HG02678 (cell line): ENCODE results near the gene PPP1R13B.
A peak's percentile ranks its signal among the peaks of the same experiment; 100 is the strongest.
"Not testable (repeated sequence)": the region's sequence is repeated elsewhere in the genome, so short reads cannot be mapped to it uniquely, and the experiment has no call there.

ENCODE experiments used
- ATAC-seq: cut with Tn5 transposase; IDR thresholded peaks from one replicate; pipeline ENCODE4 v1.9.1; 2021; ENCODE audit warnings: mild to moderate bottlenecking, moderate library complexity; ENCODE audit not compliant: unreplicated experiment

PPP1R13B gene

DNA sequence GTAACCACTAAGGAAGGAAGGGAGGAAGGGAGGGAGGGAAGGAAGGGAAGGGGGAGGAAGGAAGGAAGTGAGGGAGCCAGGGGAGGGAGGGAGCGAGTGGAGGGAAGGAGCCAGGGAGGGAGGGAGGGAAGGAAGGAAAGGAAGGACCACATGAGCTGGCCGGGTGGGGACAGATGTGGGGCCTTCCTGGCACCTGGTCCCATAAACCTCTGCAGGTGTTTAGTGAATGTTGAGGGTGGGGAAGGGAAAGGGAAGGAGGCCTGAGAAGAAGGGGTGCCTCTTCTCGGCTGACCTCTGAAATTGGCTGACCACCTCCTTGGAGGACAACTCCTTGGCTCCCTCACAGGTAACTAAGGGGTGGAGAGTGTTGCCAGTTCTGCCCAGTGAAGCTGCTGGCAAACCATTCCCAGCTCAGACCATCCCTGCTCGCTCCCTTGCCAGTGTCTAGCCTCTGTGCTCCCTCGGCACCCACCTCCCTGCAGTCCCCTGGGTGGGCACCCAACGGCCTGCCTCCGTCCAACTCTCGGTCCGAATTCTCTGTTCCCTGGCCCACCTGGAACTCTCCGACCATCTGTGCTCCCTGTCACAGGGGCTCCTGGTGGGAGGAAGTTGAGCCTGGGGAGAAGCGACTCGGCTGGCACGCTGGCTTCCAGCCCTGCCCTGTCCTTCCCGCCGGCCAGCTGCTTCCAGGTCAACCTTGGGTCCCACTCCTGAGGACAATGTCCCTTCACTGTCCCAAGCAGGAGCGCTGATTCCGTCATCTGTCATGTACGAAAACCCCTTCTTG lies 12.2 kb upstream of the PPP1R13B start:
- no peak for ATAC-seq

DNA sequence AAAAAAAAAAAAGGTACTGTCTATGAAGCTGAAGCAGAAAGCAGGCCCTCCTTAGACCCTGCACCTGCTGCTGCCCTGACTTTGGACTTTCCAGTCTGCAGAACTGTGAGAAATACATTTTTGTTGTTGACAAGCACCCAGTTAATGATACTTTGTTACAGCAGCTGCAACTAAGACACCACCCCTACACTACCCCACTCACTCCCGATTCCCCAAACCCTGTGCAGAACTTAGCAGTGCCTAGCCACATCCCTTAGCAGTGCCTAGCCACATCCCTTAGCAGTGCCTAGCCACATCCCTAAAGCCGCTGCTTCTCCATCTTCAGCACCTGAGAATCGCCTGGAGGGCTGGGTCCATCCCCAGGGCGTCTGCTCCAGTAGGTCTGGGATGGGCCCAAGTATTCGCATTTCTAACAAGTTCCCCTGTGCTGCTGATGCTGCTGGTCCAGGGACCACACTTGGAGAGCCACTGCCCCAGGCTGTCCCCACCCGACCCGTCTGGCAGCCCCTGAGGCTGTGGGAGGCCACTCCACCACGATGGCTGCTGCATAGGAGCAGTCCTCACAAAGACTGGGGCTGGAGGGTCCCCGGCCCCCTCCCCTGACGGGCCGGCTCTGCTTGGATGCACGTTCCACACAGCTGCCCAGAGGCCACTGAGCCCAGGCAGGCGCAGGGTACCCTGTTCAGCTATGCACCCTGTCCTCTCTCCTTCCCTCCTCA lies 10.8 kb upstream of the PPP1R13B start:
- no peak for ATAC-seq

GRCh38 chr14:103857256-103857655 lies 9.9 kb upstream of the PPP1R13B start:
- ATAC-seq = no peak

- no peak for ATAC-seq
Observed at GRCh38 chr14:103856607-103857006, 9.2 kb upstream of the PPP1R13B start.

- no peak for ATAC-seq
Observed at GRCh38 chr14:103856105-103856504, 8.7 kb upstream of the PPP1R13B start.

DNA sequence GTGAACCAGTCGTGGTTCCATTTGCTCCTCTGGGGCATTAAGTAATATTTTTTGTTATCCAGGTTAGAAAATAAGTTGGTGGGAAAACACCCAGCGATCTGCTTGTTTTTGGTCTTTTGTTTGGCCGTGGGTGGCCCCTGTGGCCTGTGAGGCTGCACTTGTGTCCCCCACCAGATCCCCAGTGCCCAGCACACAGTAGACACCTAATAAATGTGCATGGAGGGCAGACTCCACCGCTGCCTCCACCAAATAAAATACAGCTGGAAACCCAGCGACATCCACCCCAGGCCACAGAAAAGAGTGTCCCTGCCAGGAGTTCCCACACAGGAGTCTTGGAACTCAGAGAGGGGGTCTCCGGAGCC lies 8.3 kb upstream of the PPP1R13B start:
- ATAC-seq = no peak

- no peak for ATAC-seq
Observed at GRCh38 chr14:103854822-103855733, 7.7 kb upstream of the PPP1R13B start.

- ATAC-seq = no peak
Observed at GRCh38 chr14:103854017-103854808, 6.8 kb upstream of the PPP1R13B start.

DNA sequence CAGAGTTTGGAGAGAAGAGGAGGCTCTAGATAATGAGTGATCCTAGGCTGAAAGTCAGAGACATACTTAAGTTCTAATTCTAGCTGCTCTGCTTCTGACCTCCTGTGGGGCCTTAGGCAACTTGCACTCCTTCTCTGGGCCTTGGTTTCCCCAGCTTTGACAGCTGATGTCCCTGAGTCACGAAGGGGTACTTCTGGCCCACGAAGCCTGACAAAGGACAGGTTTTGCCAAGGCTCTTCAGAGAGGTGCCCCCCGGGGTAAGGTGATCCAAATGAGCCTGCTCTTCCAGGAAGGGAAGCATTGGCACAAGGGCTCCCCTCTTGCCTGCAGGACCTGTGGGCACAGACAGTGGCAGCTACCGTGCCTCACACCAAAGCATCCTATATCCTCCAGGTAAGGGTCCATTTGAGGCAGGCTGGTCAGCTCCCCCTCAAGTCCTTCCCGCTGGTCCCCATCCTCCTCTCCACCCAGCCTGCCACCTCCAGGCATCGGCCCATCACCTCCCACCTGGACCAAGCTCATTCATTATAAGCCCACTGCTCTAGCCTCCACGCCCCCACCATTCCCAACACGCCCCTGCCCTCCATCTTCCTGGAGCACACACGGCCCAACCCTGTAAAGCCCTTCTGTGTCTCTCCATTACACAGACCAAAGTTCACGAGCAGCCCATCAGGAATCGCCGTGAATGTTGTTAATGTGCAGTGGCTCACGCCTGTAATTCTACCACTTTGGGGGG lies 1.9 kb upstream of the PPP1R13B start:
- no peak for ATAC-seq

DNA sequence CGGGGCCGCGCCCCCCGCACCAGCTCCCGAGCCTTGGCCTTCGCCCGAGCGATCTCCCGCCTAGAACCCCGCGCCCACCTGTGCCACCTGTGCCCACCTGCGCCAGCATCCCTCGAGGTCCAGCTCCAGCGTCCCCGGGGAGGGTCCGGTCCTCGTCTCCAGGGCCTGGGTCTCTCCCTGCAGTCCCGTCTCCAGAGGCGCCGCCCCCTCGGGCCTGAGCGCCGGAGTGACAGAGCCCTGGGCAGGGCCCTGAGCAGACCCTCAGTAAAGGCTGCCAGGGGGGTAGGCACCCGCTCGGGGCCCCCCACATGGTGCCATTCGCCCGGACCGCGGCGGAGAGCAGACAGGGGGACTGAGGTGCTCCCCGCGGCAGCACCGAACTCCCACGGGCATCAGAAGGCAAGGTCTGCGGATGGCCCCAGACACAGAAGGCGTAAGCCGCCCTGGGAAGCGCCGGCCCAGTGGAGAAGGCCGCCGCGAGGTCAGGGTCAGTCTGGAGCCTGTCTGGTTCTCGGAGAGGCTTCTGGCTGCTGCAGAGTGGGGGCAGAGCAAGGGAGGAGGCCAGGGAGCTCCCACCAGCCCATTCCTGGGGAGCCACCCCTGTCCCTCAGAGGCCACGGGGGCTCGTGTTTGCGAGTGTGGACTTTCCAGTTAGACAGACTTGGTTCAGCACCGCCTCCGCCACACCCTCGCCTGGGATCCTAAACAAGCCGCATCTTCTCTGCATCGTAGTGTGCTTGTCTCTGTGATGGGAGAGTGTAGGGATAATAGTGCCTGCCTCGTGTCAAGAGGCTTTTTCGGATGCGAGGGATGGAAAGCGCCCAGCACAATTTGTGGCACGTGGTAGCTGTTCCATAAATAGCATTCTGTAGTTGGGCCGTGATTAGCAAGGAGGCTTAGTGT lies 1.1 kb upstream of the PPP1R13B start:
- ATAC-seq = no peak

- ATAC-seq = peak; percentile 27
Observed at GRCh38 chr14:103846543-103847450, 578 bp downstream of the PPP1R13B start.

- ATAC-seq = no peak
Observed at GRCh38 chr14:103846097-103846496, 1.3 kb downstream of the PPP1R13B start.

- ATAC-seq = no peak
Observed at GRCh38 chr14:103845327-103845726, 2.0 kb downstream of the PPP1R13B start.

- not testable (repeated sequence) for ATAC-seq
Observed at GRCh38 chr14:103841265-103841664, 6.1 kb downstream of the PPP1R13B start.

DNA sequence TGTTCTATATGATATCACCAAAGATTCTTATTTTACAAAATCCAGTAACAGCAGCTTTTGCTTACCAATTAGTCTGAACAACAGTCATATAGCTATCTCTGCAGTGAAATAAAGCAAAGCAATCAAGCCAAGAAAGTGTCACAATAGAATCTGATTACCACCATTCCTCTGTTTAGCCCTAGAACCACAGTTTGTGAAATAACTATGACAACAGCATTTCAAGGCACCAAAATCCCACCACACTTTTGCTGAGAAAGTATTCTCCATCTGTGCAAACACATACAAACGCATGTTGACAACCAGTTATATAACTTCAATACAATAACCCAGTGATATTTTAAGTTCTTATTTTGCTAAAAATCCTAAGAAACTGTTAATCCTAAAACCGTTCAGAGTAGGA lies 7.4 kb downstream of the PPP1R13B start:
- ATAC-seq = no peak

DNA sequence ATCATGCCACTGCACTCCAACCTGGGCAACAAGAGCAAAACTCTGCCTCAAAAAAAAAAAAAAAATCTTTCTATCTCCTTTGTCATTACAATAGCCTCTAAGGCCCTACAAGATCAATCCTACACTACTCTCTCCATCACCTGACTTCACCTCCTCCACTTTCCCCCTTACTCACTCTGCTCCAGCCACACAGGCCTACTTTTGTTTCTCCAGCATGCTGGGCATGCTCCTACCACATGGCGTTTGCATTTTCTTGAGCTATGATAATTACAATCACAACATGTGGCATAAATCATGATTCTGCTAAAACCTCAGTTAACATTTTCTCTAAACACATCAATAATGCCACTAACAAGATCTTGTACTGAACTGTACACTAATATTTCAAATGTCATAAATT lies 7.8 kb downstream of the PPP1R13B start:
- ATAC-seq = no peak

DNA sequence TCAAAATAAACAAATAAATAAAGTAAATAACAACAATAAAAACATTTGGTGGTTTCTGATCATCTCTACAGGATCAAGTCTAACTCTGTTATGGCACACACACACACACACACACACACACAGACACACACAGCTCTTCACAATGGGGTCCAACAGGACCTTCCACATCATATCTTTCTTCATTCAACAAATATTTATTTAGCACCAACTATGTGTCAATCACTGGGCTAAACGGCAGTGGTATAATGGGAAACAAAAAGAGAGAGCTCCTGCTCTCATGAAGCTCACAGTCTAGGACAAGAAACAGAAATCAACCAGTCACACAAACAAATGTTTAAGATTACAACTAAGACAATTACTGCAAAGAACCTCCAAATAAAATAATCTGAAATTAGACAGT lies 9.3 kb downstream of the PPP1R13B start:
- no peak for ATAC-seq
